Hematopoietic multipotent progenitor cell treated with erythropoietin and hydrocortisone succinate and interleukin-3 and kit ligand, for 4 days (in vitro differentiated cells): ENCODE data around the gene WASL.
"Not testable (repeated sequence)": the region's sequence is repeated elsewhere in the genome, so short reads cannot be mapped to it uniquely, and the experiment has no call there.

Experiments used
- DNase-seq: peaks from one replicate; pipeline ENCODE4 v3.0.0-alpha.2; 2015

WASL gene

GRCh38 chr7:123729218-123729578, 19.6 kb downstream of the WASL start:
- no peak for DNase-seq

GRCh38 chr7:123727071-123727837, 21.5 kb downstream of the WASL start:
- no peak for DNase-seq

- DNase-seq: no peak
These were observed 23.1 kb downstream of the WASL start for GRCh38 chr7:123725586-123726171.

- DNase-seq: peak; percentile 56
These were observed 24.0 kb downstream of the WASL start for GRCh38 chr7:123724817-123725253.

GRCh38 chr7:123723913-123724312, 24.9 kb downstream of the WASL start:
- DNase-seq: no peak

GRCh38 chr7:123720527-123720926, 28.3 kb downstream of the WASL start:
- not testable (repeated sequence) for DNase-seq

GRCh38 chr7:123719197-123719721, 29.5 kb downstream of the WASL start:
- peak; percentile 70 for DNase-seq

- DNase-seq: no peak
These were observed 30.0 kb downstream of the WASL start for GRCh38 chr7:123718773-123719172.

GRCh38 chr7:123717689-123718088, 31.1 kb downstream of the WASL start:
- no peak for DNase-seq

- DNase-seq: no peak
These were observed 31.9 kb downstream of the WASL start for GRCh38 chr7:123716877-123717276.

GRCh38 chr7:123715799-123716198, 33.0 kb downstream of the WASL start:
- DNase-seq: no peak

GRCh38 chr7:123715198-123715597, 33.6 kb downstream of the WASL start:
- DNase-seq: no peak

- DNase-seq: no peak
These were observed 34.3 kb downstream of the WASL start for GRCh38 chr7:123714296-123715080.

- peak; percentile 19 for DNase-seq
These were observed 36.2 kb downstream of the WASL start for GRCh38 chr7:123712619-123713018.

- DNase-seq: no peak
These were observed 36.9 kb downstream of the WASL start for GRCh38 chr7:123711832-123712293.

GRCh38 chr7:123710683-123711082, 38.1 kb downstream of the WASL start:
- DNase-seq: no peak

GRCh38 chr7:123709525-123709924, 39.3 kb downstream of the WASL start:
- DNase-seq: peak; percentile 23

- DNase-seq: no peak
These were observed 43.4 kb downstream of the WASL start for GRCh38 chr7:123705211-123705901.

- DNase-seq: no peak
These were observed 52.7 kb downstream of the WASL start for GRCh38 chr7:123695944-123696677.

GRCh38 chr7:123692471-123692877, 56.3 kb downstream of the WASL start:
- no peak for DNase-seq

- no peak for DNase-seq
These were observed 58.3 kb downstream of the WASL start for GRCh38 chr7:123690550-123690949.

- no peak for DNase-seq
These were observed 59.6 kb downstream of the WASL start for GRCh38 chr7:123689250-123689649.
